Inflammatory macrophage treated with lipopolysaccharide for 4 hours (primary cell): ENCODE measurements around the gene FBN3.
"Not testable (repeated sequence)": the region's sequence is repeated elsewhere in the genome, so short reads cannot be mapped to it uniquely, and the experiment has no call there.

ENCODE experiments used
- DNase-seq: peaks from one replicate; pipeline ENCODE4 v3.0.0-alpha.2; 2020

The FBN3 gene

DNA sequence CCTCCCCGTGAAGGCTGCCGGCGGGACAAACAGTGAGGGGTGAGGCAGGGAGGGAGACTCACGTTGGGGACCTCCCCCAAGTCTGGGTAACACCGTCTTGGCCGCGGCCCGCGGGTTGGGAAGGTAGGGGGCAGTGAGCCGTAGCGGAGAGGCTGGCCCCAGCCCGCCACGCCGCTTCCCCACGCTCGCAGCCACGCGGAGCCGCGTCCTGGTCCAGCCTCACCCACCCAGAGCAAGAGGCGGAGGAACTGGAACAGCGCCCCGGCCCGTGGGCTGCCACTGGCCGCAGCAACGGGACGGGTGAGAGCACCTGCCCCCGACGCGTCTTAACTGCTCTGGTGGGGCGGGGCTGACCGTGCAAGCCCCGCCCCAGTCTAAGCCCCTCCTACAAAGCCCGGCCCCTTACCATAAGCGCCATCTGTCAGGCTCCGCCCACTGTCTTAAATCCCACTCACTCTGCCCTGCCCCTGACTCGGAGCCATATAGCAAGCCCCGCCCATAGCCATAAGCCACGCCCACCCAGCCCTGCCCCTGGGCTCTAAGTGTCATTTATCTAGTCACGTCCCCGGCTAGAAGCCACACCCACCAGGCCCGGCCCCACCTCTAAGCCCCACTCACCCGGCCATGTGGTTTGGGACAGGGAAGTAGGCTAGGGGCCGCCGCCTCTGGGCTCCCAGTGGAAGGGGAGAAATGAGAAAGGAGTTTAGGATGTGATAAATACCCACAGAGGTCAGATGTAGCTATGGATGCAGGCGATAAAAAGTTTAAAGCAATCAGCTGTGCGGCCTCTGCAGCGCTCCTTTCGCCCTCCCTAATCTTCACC, 98.9 kb downstream of the FBN3 start:
- DNase-seq, result peak; percentile 98

DNA sequence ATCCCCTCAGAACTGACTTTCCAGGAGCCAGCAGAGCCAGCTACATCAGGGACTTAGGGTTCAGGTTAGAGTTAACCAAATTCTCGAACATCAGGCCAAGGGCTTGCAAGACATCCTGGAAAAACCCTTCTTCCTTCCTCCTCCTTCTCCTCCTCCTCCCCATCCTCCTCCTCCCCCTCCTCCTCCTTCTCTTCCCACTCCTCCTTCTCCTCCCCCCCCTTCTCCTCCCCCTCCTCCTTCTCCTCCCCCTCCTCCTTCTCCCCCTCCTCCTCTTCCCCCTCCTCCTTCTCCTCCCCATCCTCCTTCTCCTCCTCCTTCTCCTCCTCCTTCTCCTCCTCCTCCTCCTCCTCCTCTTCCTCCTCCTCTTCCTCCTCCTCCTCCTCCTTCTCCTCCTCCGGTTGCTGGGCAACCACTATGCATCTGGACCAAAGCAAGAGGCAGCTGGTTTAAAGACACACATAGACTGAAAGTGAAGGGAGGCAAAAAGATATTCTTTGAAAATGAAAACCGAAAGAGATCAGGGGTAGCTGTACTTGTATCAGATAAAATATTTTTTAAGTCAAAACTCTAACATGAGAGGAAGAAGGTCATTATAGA, 102.7 kb downstream of the FBN3 start:
- DNase-seq, result no peak

DNA sequence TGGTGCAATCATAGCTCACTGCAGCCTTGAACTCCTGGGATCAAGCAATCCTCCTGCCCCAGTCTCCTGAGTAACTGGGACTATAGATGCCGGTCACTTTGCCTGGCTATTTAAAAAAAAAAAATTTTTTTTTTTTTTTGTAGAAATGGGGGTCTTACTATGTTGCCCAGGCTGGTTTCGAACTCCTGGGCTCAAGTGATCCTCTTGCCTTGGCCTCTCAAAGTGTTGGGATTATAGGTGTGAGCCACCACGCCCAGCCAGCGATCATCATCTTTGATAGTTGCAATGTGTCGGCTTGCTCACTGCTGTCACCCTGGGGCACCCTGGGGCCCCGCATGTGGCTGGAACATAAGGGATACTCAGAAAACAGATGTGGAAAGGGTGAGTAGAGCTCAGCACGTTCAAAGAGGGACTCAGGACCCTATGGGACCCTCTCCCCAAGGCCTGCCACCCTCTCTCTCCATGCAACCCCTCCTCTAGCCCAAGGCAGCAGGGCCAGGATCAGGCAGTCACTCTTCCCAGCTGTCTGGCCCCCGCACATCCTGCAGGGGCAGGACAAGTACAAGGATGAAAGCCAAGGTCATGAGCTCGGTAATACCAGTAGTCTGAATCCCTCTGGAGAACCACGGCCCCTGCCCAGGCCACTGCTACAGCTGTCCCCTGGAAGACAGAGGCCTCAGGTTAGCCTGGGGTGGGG, 103.4 kb downstream of the FBN3 start:
- no peak for DNase-seq

DNA sequence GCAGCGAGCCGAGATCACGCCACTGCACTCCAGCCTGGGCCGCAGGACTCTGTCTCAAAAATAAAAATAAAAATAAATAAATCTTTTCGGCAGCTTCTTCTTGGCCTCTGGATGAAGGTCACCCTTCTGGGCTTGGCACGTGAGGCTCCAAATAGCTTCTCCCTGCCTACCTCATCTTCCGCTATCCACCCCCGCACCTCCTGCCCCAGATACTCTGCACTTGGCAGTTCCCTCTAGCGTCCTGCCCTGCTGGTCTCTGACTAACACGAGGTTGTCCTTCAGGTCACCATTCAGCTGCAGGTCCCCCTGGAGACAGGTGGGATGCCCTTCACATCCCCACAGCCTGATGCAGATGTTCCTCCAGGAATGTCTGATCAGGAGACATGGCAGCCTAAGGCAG, 105.4 kb downstream of the FBN3 start:
- no peak for DNase-seq

DNA sequence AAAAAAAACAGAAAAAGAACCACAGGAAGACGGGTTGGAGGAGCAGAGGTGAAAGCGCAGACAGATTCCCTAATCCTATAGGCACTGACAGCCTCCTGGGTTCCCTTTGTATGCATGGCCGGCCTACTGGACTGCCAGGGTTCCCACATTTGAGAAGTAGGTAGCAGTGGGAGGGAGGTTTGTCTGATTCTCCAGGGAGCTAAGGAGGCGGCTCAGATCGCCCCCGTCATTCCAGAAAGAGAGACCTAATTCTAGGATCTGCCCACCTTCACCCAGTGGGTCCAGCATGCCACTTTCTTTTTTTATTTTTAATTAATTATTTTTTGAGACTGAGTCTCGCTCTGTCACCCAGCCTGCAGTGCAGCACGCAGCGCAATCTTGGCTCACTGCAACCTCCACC, 106.5 kb downstream of the FBN3 start:
- no peak for DNase-seq

DNA sequence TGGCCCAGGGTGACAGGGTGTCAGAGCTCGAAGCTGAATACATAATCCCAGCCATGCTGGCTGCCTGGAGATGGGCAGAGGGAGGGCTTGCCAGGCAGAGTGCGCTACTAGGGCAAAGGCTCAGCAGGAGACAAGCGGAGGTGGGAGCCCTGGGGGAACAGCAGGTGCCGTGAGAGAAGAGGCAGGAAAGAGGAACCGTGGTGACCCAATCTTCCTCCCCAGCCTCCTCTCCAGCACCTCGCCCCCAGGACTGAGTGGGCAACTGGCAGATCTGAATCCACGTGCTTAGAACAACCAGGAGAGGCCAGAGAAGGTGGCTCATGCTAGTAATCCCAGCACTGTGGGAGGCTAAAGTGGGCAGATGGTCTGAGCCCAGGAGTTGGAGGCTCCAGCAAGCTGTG, 107.9 kb downstream of the FBN3 start:
- peak; percentile 9 for DNase-seq

DNA sequence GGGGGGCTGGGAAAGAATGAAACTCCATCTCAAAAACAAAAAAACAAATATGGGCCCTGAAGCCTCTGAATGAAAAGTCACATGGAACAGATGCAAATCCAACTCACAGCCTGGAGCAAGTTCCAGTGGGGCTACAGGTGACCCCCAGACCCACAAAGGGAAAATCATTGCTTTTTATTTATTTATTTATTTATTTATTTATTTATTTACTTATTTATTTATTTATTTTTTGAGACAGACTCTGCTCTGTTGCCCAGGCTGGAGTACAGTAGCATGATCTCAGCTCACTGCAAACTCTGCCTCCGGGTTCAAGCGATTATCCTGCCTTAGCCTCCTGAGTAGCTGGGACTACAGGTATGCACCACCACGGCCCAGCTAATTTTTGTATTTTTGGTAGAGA, 110.2 kb downstream of the FBN3 start:
- no peak for DNase-seq

DNA sequence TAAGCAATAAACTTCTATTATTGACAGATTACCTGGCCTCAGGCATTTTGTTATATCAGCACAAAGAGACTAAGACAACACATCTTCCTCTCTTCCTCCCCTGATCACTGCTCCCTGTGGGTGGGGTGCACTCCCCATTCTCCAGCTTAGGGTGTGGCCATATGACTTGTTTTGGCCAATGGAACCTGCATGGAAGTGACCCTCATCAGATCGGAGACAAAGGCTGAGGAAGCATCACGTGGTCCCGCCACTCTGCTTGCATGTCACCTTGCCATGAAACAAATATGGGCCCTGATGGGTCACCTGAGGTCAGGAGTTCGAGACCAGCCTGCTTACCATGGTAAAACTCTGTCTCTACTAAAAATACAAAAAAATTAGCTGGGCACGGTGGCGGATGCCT, 110.6 kb downstream of the FBN3 start:
- no peak for DNase-seq

DNA sequence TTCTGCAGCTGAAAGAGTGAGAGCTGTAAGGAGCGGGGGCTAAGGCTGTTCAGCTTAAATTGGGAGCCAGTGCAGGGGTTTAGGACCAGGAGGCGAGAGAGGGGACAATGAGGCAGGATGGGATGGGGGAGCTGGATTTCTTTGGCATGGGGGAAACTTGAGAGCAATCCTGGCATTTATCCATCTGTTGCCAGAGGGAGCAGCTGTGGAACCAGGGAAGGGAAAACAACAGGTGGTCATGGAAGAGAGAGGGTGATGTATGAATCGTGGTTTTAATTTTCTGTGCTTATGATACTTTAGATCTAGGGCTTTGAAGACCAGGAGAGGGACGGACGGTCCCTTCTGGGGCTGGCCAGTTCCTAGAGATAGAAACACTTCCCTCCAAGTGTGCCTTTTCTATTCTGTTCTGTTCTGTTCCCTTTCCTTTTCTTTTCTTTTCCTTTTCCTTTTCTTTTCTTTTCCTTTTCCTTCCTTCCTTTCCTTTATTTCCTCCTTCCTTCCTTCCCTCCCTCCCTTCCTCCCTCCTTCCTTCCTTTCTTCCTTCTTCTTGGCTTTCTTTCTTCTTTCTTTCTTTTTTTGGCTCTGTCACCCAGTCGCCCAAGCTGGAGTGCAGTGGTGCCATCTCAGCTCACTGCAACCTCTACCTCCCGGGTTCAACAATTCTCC, 112.8 kb downstream of the FBN3 start:
- DNase-seq, result no peak

DNA sequence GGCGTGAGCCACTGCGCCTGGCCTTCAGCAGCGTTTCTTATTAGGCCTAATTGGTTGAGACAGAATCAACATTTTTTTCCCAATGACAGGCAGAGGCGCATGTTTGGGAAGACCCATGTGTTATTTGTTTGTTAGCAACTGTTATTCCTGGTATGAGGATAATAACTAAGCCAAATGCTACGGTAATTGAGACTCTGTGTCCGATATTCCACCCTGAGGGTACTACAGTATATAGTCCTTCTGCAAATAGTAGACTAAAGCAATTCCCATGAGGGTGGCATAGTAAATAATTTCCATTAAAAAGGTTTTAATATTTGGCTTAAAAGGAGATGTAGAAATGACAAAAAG, 115.2 kb downstream of the FBN3 start:
- no peak for DNase-seq

DNA sequence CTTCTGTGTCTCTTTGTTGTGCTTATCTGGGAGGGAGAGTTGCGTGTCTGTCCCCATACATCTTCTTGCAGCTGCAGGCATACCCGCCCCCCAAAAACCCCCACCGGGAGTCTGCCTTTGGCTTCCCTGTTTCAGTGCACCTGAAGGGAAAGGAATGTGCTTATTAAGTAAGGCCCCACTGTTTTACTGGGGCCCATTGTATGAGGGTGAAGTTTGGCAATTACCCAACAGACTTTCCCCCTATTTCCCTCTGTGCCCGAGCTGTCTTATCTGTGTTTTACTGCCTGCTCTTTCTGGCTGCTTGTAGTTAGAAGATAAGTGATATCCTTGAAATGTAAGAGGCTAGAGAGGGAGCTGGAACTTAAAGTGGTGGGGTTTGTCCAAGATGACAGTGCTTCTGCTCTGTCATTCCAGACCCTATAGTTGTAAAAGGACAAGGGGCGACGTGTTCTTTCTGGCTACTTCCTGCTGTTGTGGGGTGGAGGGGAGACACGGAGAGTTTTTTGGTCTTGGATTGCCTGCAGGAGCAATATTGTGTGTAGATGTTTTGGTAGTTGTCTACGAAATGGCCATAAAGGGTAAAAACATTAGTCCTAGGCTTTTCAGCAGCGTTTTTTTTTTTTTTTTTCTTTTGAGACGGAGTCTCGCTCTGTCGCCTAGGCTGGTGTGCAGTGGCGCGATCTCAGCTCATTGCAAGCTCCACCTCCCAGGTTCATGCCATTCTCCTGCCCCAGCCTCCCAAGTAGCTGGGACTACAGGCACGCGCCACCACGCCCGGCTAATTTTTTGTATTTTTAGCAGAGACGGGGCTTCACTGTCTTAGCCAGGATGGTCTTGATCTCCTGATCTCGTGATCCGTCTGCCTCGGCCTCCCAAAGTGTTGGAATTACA, 115.9 kb downstream of the FBN3 start:
- DNase-seq, result not testable (repeated sequence)

DNA sequence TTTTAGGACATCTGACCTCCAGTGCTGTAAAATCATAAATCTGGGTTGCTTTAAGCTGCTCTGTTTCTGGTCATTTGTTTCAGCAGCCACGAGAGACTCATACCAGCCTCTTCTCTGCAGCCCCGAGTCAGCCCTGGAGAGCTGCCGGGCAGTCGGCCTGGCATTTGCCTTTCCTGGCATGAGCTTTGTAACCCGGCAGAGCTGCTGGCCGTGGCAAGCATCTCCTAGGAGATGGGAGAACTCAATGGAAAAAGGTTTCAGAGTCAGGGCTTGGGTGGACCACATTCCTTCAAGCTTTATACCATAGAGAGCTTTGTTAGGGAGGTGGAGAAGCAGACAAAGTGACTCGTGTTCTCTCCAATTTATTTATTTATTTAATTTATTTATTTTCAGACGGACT, 118.4 kb downstream of the FBN3 start:
- DNase-seq, result no peak

DNA sequence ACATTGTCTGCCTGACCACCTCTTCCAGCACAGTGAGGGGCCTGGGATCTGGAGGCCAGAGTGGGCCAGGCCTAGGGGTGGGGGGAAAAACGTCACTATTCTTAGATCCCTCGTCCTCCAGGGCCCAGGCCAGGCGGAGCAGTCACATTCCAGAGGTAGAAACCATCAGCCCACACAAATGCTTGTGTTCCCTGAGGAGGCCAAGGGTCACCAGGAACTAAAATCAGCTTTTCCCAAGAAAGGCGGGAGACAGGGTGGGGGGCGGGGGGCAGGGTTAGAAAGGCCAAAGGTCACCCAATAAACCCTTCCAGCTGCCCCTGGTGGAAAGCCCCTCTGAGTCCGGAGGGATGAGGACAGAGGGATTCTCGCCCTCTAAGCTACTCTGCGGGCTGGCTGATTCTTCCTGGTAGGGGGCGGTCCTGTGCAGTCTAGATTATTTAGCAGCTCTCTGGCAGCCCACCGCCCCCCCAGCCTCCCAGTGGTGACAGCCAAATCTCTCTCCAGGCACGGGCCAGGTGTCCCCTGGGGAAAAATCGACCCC, 120.4 kb downstream of the FBN3 start:
- no peak for DNase-seq

DNA sequence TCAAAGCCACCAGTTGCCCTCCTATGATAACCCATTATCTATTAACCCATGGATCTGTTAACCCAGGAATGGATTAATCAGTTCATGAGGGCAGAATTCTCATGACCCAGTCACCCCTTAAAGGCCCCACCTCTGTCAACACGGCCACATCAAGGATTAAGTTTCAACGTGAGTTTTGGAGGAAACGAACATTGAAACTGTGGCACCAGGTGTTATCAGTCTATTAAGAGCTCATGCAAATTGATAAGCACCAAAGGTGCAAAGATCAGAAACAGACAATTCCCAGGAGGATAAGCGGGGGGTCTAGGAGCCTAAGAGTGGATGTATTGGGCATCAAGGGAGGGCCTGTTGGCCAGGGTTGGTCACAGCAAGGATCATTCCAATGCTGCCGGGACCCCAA, 124.1 kb downstream of the FBN3 start:
- DNase-seq, result no peak

DNA sequence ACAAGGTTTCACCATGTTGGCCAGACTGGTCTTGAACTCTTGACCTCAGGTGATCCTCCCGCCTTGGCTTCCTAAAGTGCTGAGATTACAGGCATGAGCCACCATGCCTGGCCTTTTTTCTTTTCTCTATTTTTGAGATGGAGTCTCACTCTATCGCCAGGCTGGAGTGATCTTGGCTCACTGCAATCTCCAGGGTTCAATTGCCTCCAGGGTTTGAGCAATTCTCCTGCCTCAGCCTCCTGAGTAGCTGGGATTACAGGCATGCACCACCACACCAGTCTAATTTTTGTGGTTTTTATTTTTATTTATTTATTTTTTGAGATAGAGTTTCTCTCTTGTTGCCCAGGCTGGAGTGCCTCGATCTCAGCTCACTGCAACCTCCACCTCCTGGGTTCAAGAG, 125.1 kb downstream of the FBN3 start:
- DNase-seq, result not testable (repeated sequence)

DNA sequence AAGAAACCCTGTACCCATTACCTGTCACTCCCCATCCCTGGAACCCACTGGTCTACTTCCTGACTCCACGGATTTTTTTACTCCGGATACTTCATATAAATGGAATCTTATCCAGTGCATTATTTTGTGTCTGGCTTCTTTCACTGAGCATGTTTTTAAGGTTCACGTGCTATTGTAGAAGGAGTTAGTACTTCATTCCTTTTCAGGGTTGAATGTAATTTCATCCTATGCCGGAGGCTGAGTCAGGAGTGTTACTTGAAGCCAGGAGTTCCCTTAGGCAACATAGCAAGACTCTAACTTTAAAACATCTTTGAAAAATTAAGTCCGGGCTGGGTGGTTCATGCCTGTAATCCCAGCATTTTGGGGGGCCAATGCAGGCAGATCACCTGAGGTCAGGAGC, 126.0 kb downstream of the FBN3 start:
- DNase-seq, result no peak

DNA sequence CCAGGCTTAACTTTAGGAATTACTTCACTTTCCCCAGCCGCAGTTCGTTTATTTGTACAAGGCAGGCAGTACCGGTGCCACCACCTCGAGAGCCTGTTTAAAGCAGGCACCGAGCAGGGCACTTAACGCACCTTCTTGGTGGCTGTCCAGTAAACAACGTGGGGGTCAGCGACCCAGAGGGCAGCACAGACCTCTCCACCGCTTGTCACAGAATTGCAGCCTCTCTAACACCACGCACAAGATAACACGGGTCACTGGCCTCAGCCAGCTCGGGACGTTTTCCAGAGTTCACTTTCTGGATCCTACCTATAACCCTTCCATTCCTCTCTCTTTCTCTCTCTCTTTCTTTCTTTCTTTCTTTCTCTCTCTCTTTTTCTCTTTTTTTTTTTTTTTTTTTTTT, 127.1 kb downstream of the FBN3 start:
- DNase-seq, result no peak

DNA sequence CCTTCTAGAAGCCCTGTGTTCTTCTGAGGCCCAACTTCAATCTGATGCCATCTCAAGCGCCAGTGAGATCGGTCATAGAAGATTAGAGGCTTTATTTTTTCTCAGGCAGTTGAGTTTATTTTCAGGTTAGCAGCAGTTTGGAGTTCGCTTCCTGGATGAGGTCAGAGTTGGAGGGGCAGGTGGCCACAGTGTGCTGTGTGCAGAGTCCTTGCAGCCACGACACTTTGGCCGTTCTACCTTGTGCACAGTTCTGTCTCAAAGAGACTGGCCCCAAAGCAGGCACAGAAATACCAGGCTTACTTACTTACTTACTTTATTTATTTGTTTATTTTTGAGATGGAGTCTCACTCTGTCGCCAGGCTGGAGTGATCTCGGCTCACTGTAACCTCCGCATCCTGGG, 128.0 kb downstream of the FBN3 start:
- no peak for DNase-seq

DNA sequence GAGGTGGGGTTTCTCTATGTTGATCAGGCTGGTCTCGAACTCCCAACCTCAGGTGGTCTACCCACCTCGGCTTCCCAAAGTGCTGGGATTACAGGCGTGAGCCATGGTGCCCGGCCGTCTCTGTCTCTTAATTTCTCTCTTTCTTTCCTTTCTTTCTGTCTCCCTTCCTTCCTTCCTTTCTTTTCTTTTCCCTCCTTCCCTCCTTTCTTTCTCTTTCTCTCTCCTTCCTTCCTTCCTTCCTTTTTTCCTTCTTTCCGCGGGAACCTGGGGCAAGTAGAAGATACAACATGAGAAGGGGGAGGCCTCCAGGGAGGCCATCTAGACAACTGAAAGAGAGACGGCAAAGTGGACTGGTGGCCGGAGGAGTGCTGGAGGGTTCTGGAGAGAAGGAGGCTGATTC, 128.7 kb downstream of the FBN3 start:
- no peak for DNase-seq

DNA sequence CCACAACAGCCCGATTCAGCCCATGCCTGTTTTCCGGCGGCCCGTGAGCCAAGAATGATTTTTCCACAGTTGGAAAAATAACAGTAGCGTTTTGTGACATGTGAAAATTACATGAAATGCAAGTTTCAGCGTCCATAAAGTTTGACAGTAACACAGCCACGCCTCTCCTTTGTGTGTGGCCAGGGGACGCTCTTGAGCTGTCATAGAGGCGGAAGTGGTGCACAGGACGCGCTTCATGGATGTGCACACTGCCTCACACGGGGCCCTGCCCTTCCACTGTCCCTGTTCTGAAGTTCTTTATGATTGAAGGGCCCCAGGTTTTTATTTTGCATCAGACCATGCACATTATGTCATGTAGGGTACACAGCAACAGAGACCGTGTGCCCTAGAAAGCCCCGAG, 131.6 kb downstream of the FBN3 start:
- DNase-seq, result peak; percentile 45
